HepG2 (cell line): ENCODE data around the gene XAB2. TPM values are rescaled to one million over a fixed set of nuclear protein-coding genes. Genes with fewer than 3 reads are reported as not detected.

Source experiments
- ASH2L ChIP-seq: fragments of 300-600, 200-600 bp; sonication (generic); IDR thresholded peaks from 2 replicates; pipeline ENCODE4 v1.7.0; 2017; ENCODE audit warnings: low read depth, mild to moderate bottlenecking, moderate library complexity, mixed read lengths, low read length; ENCODE audit not compliant: insufficient read length
- GABPA ChIP-seq, 2 experiments: IDR thresholded peaks; 2 replicates each; pipeline ENCODE4 v1.6.1; 2011 to 2016; ENCODE audit warnings: low read depth in 2 of 2, low read length in 1 of 2, missing biosample characterization in 1 of 2, missing genetic modification characterization in 1 of 2
- HOXA7 ChIP-seq: sonication (generic); formaldehyde crosslinking; IDR thresholded peaks from 2 replicates; pipeline ENCODE4 v1.8.1; 2022; ENCODE audit warnings: mild to moderate bottlenecking, missing genetic modification reagents, moderate library complexity
- IRX3 ChIP-seq: sonication (generic); formaldehyde crosslinking; IDR thresholded peaks from 2 replicates; pipeline ENCODE4 v1.8.1; 2023; ENCODE audit warnings: mild to moderate bottlenecking, low read depth, missing genetic modification reagents, borderline replicate concordance
- ISX ChIP-seq: sonication (generic); formaldehyde crosslinking; conservative IDR thresholded peaks from 2 replicates; pipeline ENCODE4 v1.5.0; 2020; ENCODE audit warnings: missing genetic modification reagents
- MXI1 ChIP-seq: IDR thresholded peaks from 3 replicates; pipeline ENCODE4 v1.6.1; 2012; ENCODE audit warnings: low read depth, low read length, inconsistent platforms, borderline replicate concordance
- MYPOP ChIP-seq: sonication (generic); formaldehyde crosslinking; IDR thresholded peaks from 2 replicates; pipeline ENCODE4 v1.8.1; 2023; ENCODE audit warnings: mild to moderate bottlenecking, moderate library complexity, missing genetic modification reagents
- ONECUT2 ChIP-seq: sonication (generic); formaldehyde crosslinking; IDR thresholded peaks from 2 replicates; pipeline ENCODE4 v1.4.0; 2020; ENCODE audit warnings: missing genetic modification reagents
- PBX2 ChIP-seq: IDR thresholded peaks from 2 replicates; pipeline ENCODE4 v1.6.1; 2016; ENCODE audit warnings: control low read depth
- PHF20 ChIP-seq: sonication (generic); formaldehyde crosslinking; IDR thresholded peaks from 2 replicates; pipeline ENCODE4 v1.5.0; 2020; ENCODE audit warnings: mild to moderate bottlenecking, missing genetic modification reagents
- SOX13 ChIP-seq, 3 experiments: fragments of 450-650 bp in 1 of 3; sonication (generic) in 1 of 3; formaldehyde crosslinking in 1 of 3; IDR thresholded peaks in 2 of 3; conservative IDR thresholded peaks in 1 of 3; 2 replicates each; pipeline versions ENCODE4 v1.5.0 to v1.6.1; 2016 to 2020; ENCODE audit warnings: antibody characterized with exemption in 1 of 3, mild to moderate bottlenecking in 1 of 3, missing compliant biosample characterization in 1 of 3, missing genetic modification reagents in 1 of 3, moderate library complexity in 1 of 3
- SP4 ChIP-seq: sonication (generic); formaldehyde crosslinking; IDR thresholded peaks from 2 replicates; pipeline ENCODE4 v1.8.1; 2023; ENCODE audit warnings: mild to moderate bottlenecking, missing genetic modification reagents
- TBL1XR1 ChIP-seq: fragments of 150-350 bp; IDR thresholded peaks from 2 replicates; pipeline ENCODE4 v1.6.1; 2014; ENCODE audit warnings: borderline replicate concordance, low read length; ENCODE audit not compliant: partially characterized antibody
- ZBTB4 ChIP-seq: sonication (generic); formaldehyde crosslinking; IDR thresholded peaks from 2 replicates; pipeline ENCODE4 v1.4.0; 2020; ENCODE audit warnings: missing genetic modification reagents, mild to moderate bottlenecking, borderline replicate concordance
- ZMAT3 ChIP-seq: sonication (generic); formaldehyde crosslinking; conservative IDR thresholded peaks from 2 replicates; pipeline ENCODE4 v1.7.0; 2021; ENCODE audit warnings: missing genetic modification reagents
- ZNF20 ChIP-seq: sonication (generic); formaldehyde crosslinking; IDR thresholded peaks from 2 replicates; pipeline ENCODE4 v1.4.0; 2020; ENCODE audit warnings: mild to moderate bottlenecking, moderate library complexity, missing genetic modification reagents
- ZNF230 ChIP-seq: sonication (generic); formaldehyde crosslinking; IDR thresholded peaks from 2 replicates; pipeline ENCODE4 v1.4.0; 2020; ENCODE audit warnings: mild to moderate bottlenecking, missing genetic modification reagents
- ZNF263 ChIP-seq: sonication (generic); formaldehyde crosslinking; IDR thresholded peaks from 2 replicates; pipeline ENCODE4 v1.4.0; 2020; ENCODE audit warnings: missing genetic modification reagents
- ZNF331 ChIP-seq: sonication (generic); formaldehyde crosslinking; IDR thresholded peaks from 2 replicates; pipeline ENCODE4 v1.4.0; 2020; ENCODE audit warnings: missing genetic modification reagents
- ZNF451 ChIP-seq: sonication (generic); formaldehyde crosslinking; IDR thresholded peaks from 2 replicates; pipeline ENCODE4 v1.5.0; 2020; ENCODE audit warnings: mild to moderate bottlenecking, missing genetic modification reagents
- ZNF484 ChIP-seq: sonication (generic); formaldehyde crosslinking; IDR thresholded peaks from 2 replicates; pipeline ENCODE4 v1.5.1; 2020; ENCODE audit warnings: mild to moderate bottlenecking, low read depth, missing genetic modification reagents, borderline replicate concordance
- ZNF558 ChIP-seq: sonication (generic); formaldehyde crosslinking; IDR thresholded peaks from 2 replicates; pipeline ENCODE4 v1.9.0; 2022; ENCODE audit warnings: mild to moderate bottlenecking, missing genetic modification reagents, borderline replicate concordance
- polyA plus RNA-seq, 8 experiments: library from polyadenylated mRNA; depleted of rRNA in 3 of 8; stranded (reverse) in 7 of 8; unstranded in 1 of 8; fragments of >200 nt; fragmentation: Illumina TruSeq in 4 of 8; extraction: Trizol in 4 of 8; gene quantifications; 2 replicates each; pipeline versions ENCODE4 v1.2.1 to v1.2.3, GENCODE V29; 2011 to 2016; ENCODE audit warnings: low read depth in 4 of 8, missing spikeins in 1 of 8, mixed read lengths in 1 of 8; ENCODE audit not compliant: insufficient read depth in 1 of 8
- total RNA-seq, 5 experiments: library from RNA; depleted of rRNA; stranded (reverse); fragments of >200 nt; fragmentation: Illumina TruSeq; extraction: Trizol; gene quantifications; 2 replicates each; pipeline ENCODE4 v1.2.3, GENCODE V29; 2016; ENCODE audit warnings: low read depth in 1 of 5

XAB2 gene
- total and polyA plus RNA-seq, 2 of the 13 experiments (the other 11 are each of a cell fraction or from before 2014, with no cell fraction given) = 6.2 to 23.9 TPM

- 0 out of 2 replicates have a peak, but pooled peaks have one; percentile 24 for TF ChIP-seq MYPOP (CRISPR knock-in tag)
- peak; percentile 63 for TF ChIP-seq ONECUT2 (CRISPR knock-in tag)
- TF ChIP-seq TBL1XR1 = no peak
- 0 out of 2 replicates have a peak, but pooled peaks have one; percentile 69 for TF ChIP-seq ZNF558 (CRISPR knock-in tag)
- TF ChIP-seq MXI1 = peak; percentile 65; the same call in 1 of the 3 replicates
- no peak; the same call in 1 of the 2 replicates for TF ChIP-seq ZMAT3 (CRISPR knock-in tag)
- TF ChIP-seq ZNF484 (CRISPR knock-in tag) = no peak
- TF ChIP-seq ZNF263 = 0 out of 2 replicates have a peak, but pooled peaks have one; percentile 27
- TF ChIP-seq ASH2L = peak; percentile 62
- no peak for TF ChIP-seq ZBTB4
- no peak for TF ChIP-seq IRX3 (CRISPR knock-in tag)
- TF ChIP-seq ZNF331 = peak; percentile 13; the same call in 1 of the 2 replicates
- no peak for TF ChIP-seq HOXA7 (CRISPR knock-in tag)
- 0 out of 2 replicates have a peak, but pooled peaks have one; percentile 4 for TF ChIP-seq ZNF451 (CRISPR knock-in tag)
- peak; percentile 74 for TF ChIP-seq GABPA (IDR thresholded peaks at IDR 0.05; ENCODE audit: low read depth, low read length)
- peak; percentile 97 for TF ChIP-seq GABPA (CRISPR knock-in tag; IDR thresholded peaks at IDR 0.05; ENCODE audit: low read depth)
- peak; percentile 98 for TF ChIP-seq PBX2 (CRISPR knock-in tag)
- TF ChIP-seq ISX (CRISPR knock-in tag) = no peak
- no peak for TF ChIP-seq ZNF20 (CRISPR knock-in tag)
- peak; percentile 99 for TF ChIP-seq PHF20
- no peak for TF ChIP-seq SOX13 (IDR thresholded peaks at IDR 0.05)
- 0 out of 4 replicates have a peak, but pooled peaks of 1 of the 2 experiments have one; percentile 4 for TF ChIP-seq SOX13 (CRISPR knock-in tag; conservative IDR thresholded peaks at IDR 0.05 in 1 of 2, IDR thresholded peaks at IDR 0.05 in 1 of 2)
- peak; percentile 91 for TF ChIP-seq SP4 (CRISPR knock-in tag)
- no peak for TF ChIP-seq ZNF230 (CRISPR knock-in tag)
Measured at GRCh38 chr19:7629347-7630054, at the start of gene XAB2, which contains the start of gene PET100 (continued).
